Gastrocnemius medialis (tissue), 4 donors: ENCODE results near the gene ASXL1.

ENCODE experiments used
- POLR2A ChIP-seq, 2 donors: fragments of 450-650 bp; IDR thresholded peaks; one replicate each; pipeline ENCODE4 v1.6.1; 2017; ENCODE audit warnings: antibody characterized with exemption in 2 of 2, mild to moderate bottlenecking in 2 of 2, moderate library complexity in 2 of 2
- TF ChIP-seq, protein P1 (sequence below), 5 experiments: fragments of 450-650 bp in 3 of 5; fragments of 200-600 bp in 2 of 5; sonication (generic) in 2 of 5; IDR thresholded peaks in 4 of 5; conservative IDR thresholded peaks in 1 of 5; 1 replicate in 4 of 5; 2 replicates in 1 of 5; pipeline ENCODE4 v1.5.1; 2016 to 2019; ENCODE audit warnings: antibody characterized with exemption in 5 of 5, mild to moderate bottlenecking in 3 of 5, moderate library complexity in 3 of 5

DNA sequence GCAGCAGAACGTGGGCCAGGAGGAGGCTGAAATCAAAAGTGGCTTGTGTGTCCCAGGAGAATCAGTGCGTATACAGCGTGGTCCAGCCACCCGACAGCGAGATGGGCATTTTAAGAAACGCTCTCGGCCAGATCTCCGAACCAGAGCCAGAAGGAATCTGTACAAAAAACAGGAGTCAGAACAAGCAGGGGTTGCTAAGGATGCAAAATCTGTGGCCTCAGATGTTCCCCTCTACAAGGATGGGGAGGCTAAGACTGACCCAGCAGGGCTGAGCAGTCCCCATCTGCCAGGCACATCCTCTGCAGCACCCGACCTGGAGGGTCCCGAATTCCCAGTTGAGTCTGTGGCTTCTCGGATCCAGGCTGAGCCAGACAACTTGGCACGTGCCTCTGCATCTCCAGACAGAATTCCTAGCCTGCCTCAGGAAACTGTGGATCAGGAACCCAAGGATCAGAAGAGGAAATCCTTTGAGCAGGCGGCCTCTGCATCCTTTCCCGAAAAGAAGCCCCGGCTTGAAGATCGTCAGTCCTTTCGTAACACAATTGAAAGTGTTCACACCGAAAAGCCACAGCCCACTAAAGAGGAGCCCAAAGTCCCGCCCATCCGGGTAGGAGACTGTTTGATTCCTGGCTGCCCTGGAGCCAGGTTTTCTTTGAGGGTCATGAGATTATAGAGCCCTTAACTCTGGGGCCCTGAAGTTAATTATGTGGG, 75.3 kb downstream of the ASXL1 start:
- TF ChIP-seq, protein P1, sequence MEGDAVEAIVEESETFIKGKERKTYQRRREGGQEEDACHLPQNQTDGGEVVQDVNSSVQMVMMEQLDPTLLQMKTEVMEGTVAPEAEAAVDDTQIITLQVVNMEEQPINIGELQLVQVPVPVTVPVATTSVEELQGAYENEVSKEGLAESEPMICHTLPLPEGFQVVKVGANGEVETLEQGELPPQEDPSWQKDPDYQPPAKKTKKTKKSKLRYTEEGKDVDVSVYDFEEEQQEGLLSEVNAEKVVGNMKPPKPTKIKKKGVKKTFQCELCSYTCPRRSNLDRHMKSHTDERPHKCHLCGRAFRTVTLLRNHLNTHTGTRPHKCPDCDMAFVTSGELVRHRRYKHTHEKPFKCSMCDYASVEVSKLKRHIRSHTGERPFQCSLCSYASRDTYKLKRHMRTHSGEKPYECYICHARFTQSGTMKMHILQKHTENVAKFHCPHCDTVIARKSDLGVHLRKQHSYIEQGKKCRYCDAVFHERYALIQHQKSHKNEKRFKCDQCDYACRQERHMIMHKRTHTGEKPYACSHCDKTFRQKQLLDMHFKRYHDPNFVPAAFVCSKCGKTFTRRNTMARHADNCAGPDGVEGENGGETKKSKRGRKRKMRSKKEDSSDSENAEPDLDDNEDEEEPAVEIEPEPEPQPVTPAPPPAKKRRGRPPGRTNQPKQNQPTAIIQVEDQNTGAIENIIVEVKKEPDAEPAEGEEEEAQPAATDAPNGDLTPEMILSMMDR (IDR thresholded peaks at IDR 0.05 in 4 of 5, conservative IDR thresholded peaks at IDR 0.05 in 1 of 5) = no peak
- TF ChIP-seq POLR2A (IDR thresholded peaks at IDR 0.05) = no peak
